IMR-90 (cell line): Measurements from ENCODE around the gene PJA1. TPM values are rescaled to one million over a fixed set of nuclear protein-coding genes. Genes with fewer than 3 reads are reported as not detected.

Experiments
- ATAC-seq: fragments of 200-7000 bp; cut with Tn5 transposase; 2 replicates; pipeline ENCODE4 v1.9.1; 2020; ENCODE audit warnings: low read depth, mild to moderate bottlenecking, moderate library complexity
- Bru-seq: library from RNA; stranded (reverse); fragments of 400-500 nt; gene quantifications from one replicate; lab custom pipeline; 2021; lab: Mats Ljungman, UMichigan
- BruChase-seq, 2 experiments: library from RNA; stranded (reverse); fragments of 400-500 nt; gene quantifications; one replicate each; lab custom pipeline; 2021; lab: Mats Ljungman, UMichigan
- BruUV-seq: library from RNA; stranded (reverse); fragments of 400-500 nt; replicated peaks from 2 replicates; lab custom pipeline; 2021; lab: Mats Ljungman, UMichigan
- CTCF ChIA-PET: fragments of 300-600 bp; formaldehyde crosslinking; extraction: SDS; loops from one replicate; lab custom pipeline; 2021; ENCODE audit warnings: antibody characterized with exemption; lab: Yijun Ruan, JAX
- POLR2A ChIA-PET: fragments of 300-600 bp; sonication (Branson Sonifier 250); formaldehyde crosslinking; loops from one replicate; lab custom pipeline; 2022; ENCODE audit warnings: antibody characterized with exemption; ENCODE audit not compliant: unreplicated experiment; lab: Charles Lee
- DNase-seq: peaks from one replicate; pipeline ENCODE4 v3.0.0; 2013
- H2AFZ ChIP-seq: replicated peaks from 2 replicates; pipeline ENCODE3; 2013; ENCODE audit warnings: low read length, mild to moderate bottlenecking; ENCODE audit not compliant: poor library complexity
- H2AK5ac ChIP-seq: 2 replicates; pipeline ENCODE4 v1.6.1; 2013; ENCODE audit warnings: low read depth, low read length, inconsistent platforms
- H2AK9ac ChIP-seq: replicated peaks from 2 replicates; pipeline ENCODE3; 2013; ENCODE audit warnings: mild to moderate bottlenecking, low read depth, low read length, moderate library complexity; ENCODE audit not compliant: poor library complexity
- H2BK120ac ChIP-seq: 2 replicates; pipeline ENCODE4 v1.6.1; 2013; ENCODE audit warnings: low read depth, low read length, inconsistent platforms
- H2BK15ac ChIP-seq: 3 replicates; pipeline ENCODE4 v1.6.1; 2013; ENCODE audit warnings: low read depth, low read length, inconsistent platforms
- H2BK20ac ChIP-seq: 2 replicates; pipeline ENCODE4 v1.6.1; 2013; ENCODE audit warnings: low read depth, mild to moderate bottlenecking, inconsistent platforms, low read length, moderate library complexity
- H2BK5ac ChIP-seq: 2 replicates; pipeline ENCODE4 v1.6.1; 2013; ENCODE audit warnings: mild to moderate bottlenecking, low read depth, low read length, inconsistent platforms; ENCODE audit not compliant: poor library complexity, severe bottlenecking
- H3K14ac ChIP-seq: replicated peaks from 2 replicates; pipeline ENCODE4 v1.6.1; 2013; ENCODE audit warnings: low read depth, low read length, inconsistent platforms
- H3K18ac ChIP-seq: 2 replicates; pipeline ENCODE4 v1.6.1; 2013; ENCODE audit warnings: low read depth, low read length, control low read depth
- H3K23ac ChIP-seq: 2 replicates; pipeline ENCODE4 v1.6.1; 2013; ENCODE audit warnings: low read depth, low read length, inconsistent platforms
- H3K27ac ChIP-seq: 2 replicates; pipeline ENCODE4 v1.5.1; 2013; ENCODE audit warnings: mild to moderate bottlenecking, control low read depth, low read length; ENCODE audit not compliant: insufficient read depth
- H3K27me3 ChIP-seq: 2 replicates; pipeline ENCODE4 v1.6.1; 2013; ENCODE audit warnings: low read length; ENCODE audit not compliant: control insufficient read depth, insufficient read depth
- H3K36me3 ChIP-seq: 2 replicates; pipeline ENCODE4 v1.6.1; 2013; ENCODE audit warnings: low read length, mixed read lengths; ENCODE audit not compliant: control insufficient read depth, insufficient read depth
- H3K4ac ChIP-seq: 2 replicates; pipeline ENCODE4 v1.6.1; 2013; ENCODE audit warnings: low read depth, low read length, inconsistent platforms
- H3K4me1 ChIP-seq: 2 replicates; pipeline ENCODE4 v1.6.1; 2013; ENCODE audit warnings: low read length, mixed read lengths; ENCODE audit not compliant: control insufficient read depth, insufficient read depth
- H3K4me2 ChIP-seq: 2 replicates; pipeline ENCODE4 v1.6.1; 2013; ENCODE audit warnings: low read depth, mild to moderate bottlenecking, control low read depth, low read length, moderate library complexity
- H3K4me3 ChIP-seq: 2 replicates; pipeline ENCODE4 v1.5.1; 2013; ENCODE audit warnings: low read depth, mild to moderate bottlenecking, control low read depth, low read length, moderate library complexity; ENCODE audit not compliant: insufficient read depth
- H3K56ac ChIP-seq: 2 replicates; pipeline ENCODE4 v1.6.1; 2013; ENCODE audit warnings: low read length, inconsistent platforms; ENCODE audit not compliant: insufficient read depth; ENCODE audit errors: extremely low read depth
- H3K79me1 ChIP-seq, 2 experiments: 2 replicates each; pipeline ENCODE4 v1.6.1; 2013; ENCODE audit warnings: low read length in 2 of 2, inconsistent platforms in 1 of 2, low read depth in 1 of 2
- H3K9ac ChIP-seq: 2 replicates; pipeline ENCODE4 v1.6.1; 2013; ENCODE audit warnings: low read depth, low read length, control low read depth
- H3K9me1 ChIP-seq: 2 replicates; pipeline ENCODE4 v1.6.1; 2013; ENCODE audit warnings: low read length, inconsistent platforms; ENCODE audit not compliant: insufficient read depth
- H3K9me3 ChIP-seq: 2 replicates; pipeline ENCODE4 v1.6.1; 2013; ENCODE audit warnings: low read length; ENCODE audit not compliant: control insufficient read depth, insufficient read depth
- H4K20me1 ChIP-seq: 2 replicates; pipeline ENCODE4 v1.6.1; 2013; ENCODE audit warnings: low read length, inconsistent platforms; ENCODE audit not compliant: insufficient read depth
- H4K5ac ChIP-seq: 2 replicates; pipeline ENCODE4 v1.6.1; 2013; ENCODE audit warnings: mild to moderate bottlenecking, low read depth, low read length, control low read depth
- H4K8ac ChIP-seq, 2 experiments: 2 replicates each; pipeline ENCODE4 v1.6.1; 2013; ENCODE audit warnings: low read depth in 2 of 2, low read length in 2 of 2, control low read depth in 1 of 2, inconsistent platforms in 1 of 2
- H4K91ac ChIP-seq: 2 replicates; pipeline ENCODE4 v1.6.1; 2013; ENCODE audit warnings: low read depth, low read length, inconsistent platforms; ENCODE audit not compliant: insufficient read depth
- BHLHE40 ChIP-seq: fragments of 150-350 bp; IDR thresholded peaks from 2 replicates; pipeline ENCODE4 v1.6.1; 2016; ENCODE audit warnings: mild to moderate bottlenecking, low read depth, low read length
- CEBPB ChIP-seq: IDR thresholded peaks from 2 replicates; pipeline ENCODE4 v1.6.1; 2012; ENCODE audit warnings: low read depth, low read length, improper control_type of control experiment
- NFE2L2 ChIP-seq: fragments of 150-350 bp; IDR thresholded peaks from 2 replicates; pipeline ENCODE4 v1.6.1; 2016; ENCODE audit warnings: low read depth, mild to moderate bottlenecking, low read length
- POLR2A ChIP-seq: IDR thresholded peaks from 2 replicates; pipeline ENCODE4 v1.6.1; 2012; ENCODE audit warnings: mild to moderate bottlenecking, low read depth, low read length
- USF2 ChIP-seq: fragments of 150-350 bp; IDR thresholded peaks from 2 replicates; pipeline ENCODE4 v1.6.1; 2017; ENCODE audit warnings: mild to moderate bottlenecking, antibody characterized with exemption, low read length, low read depth
- WGBS, 2 experiments: methylation state at CpG; one replicate each; pipeline versions ENCODE4 v1.1.5 to v1.1.7; 2013; ENCODE audit warnings: missing lambda C conversion rate in 2 of 2; ENCODE audit not compliant: insufficient read length in 1 of 2; ENCODE audit errors: extremely low coverage in 2 of 2; 5-methylcytosine and 5-hydroxymethylcytosine counted together
- dilution Hi-C: fragments of 300-500 bp; cut with HindIII; formaldehyde crosslinking; loops from one replicate; pipeline ENCODE4 v1.14.3; 2018; ENCODE audit warnings: low sequenced_read_pairs; ENCODE audit not compliant: unreplicated experiment
- in situ Hi-C: fragments of 300-500 bp; cut with MboI; formaldehyde crosslinking; loops from 3 replicates; pipeline ENCODE4 v1.14.3; 2019; ENCODE audit warnings: low sequenced_read_pairs, inconsistent platforms, mixed read lengths
- intact Hi-C: fragments of 100-400 bp; cut with micrococcal nuclease; formaldehyde crosslinking; loops from 2 replicates; pipeline ENCODE4 v1.10.0; 2022
- long read RNA-seq: library from polyadenylated mRNA; unstranded; transcript quantifications from one replicate; pipeline ENCODE4 v2.0.0, GENCODE V29; 2021; ENCODE audit not compliant: unreplicated experiment
- polyA plus RNA-seq, 3 experiments: library from polyadenylated mRNA; depleted of rRNA; stranded (reverse); fragments of >200 nt; gene quantifications; 2 replicates each; pipeline ENCODE4 v1.2.3, GENCODE V29; 2012; ENCODE audit warnings: low replicate concordance in 1 of 3
- total RNA-seq: library from RNA; depleted of rRNA; stranded (reverse); fragments of >200 nt; gene quantifications from 2 replicates; pipeline ENCODE4 v1.2.3, GENCODE V29; 2012; rRNA removed

Gene PJA1
- total RNA-seq (24.4 and 26.7 TPM in 2 replicates), polyA plus RNA-seq (2012; rRNA removed) (13.6 and 15.1 TPM in 2 replicates), Bru-seq, nascent RNA (percentile 62 among the genes with signal in this experiment), BruChase-seq, experiment 1, labeled RNA remaining after a 6-hour chase (percentile 71 among the genes with signal in this experiment), BruChase-seq, experiment 2, labeled RNA remaining after a 2-hour chase (percentile 73 among the genes with signal in this experiment)
- polyA plus RNA-seq (2012; cell fraction: cytosol; rRNA removed) = 10.4 and 10.6 TPM in 2 replicates
- 5.0 and 9.7 TPM in 2 replicates for polyA plus RNA-seq (2012; cell fraction: nucleus; rRNA removed; ENCODE audit: low replicate concordance)
- long read RNA-seq, transcript PJA1-202 (2 exons, 2,672 nt) = major isoform, 37 of 48 reads
- long read RNA-seq, transcript PJA1-206 (2 exons, 887 nt) = minor isoform, 6 of 48 reads
- long read RNA-seq, partial matches to known transcripts = 0 of 48 reads
- long read RNA-seq, other reads (novel, unspliced or antisense) = 1 of 48 reads

- H3K4ac ChIP-seq = peak within 1 kb of the TSS; percentile 35; the same call in 1 of the 2 replicates
- dilution Hi-C loops (no loop called here), in situ Hi-C loops (no loop called here), intact Hi-C loops (loop anchor here (1.0 kb wide), 1 partner anchor 337 kb away; no protein-coding TSS in a partner anchor)
- WGBS, 2 experiments = 41% methylated on average over 10 of the region's 48 CpGs; no CpG with 5 or more reads in 1 of the 2 experiments
- H3K79me1 ChIP-seq = peaks cover 0 to 8% of the 10 kb centered on the region in 2 experiments; a peak in 2 of 4 replicates
- no peak within 1 kb of the TSS for H4K91ac ChIP-seq
- TF ChIP-seq POLR2A = peak; percentile 49
- no peak for TF ChIP-seq USF2
- peak; percentile 38 for TF ChIP-seq CEBPB
- TF ChIP-seq NFE2L2 = no peak
- TF ChIP-seq BHLHE40 = no peak
- peaks cover 15% of the 10 kb centered on the region; the same call in 1 of the 2 replicates for H3K36me3 ChIP-seq
- H4K20me1 ChIP-seq = no peaks in the 10 kb centered on the region
- H2BK120ac ChIP-seq = no peak within 1 kb of the TSS
- DNase-seq (peak; percentile 57), ATAC-seq (peak; percentile 94)
- H3K9me3 ChIP-seq = peaks cover 3% of the 10 kb centered on the region
- peak within 1 kb of the TSS; percentile 33; the same call in 1 of the 2 replicates for H3K23ac ChIP-seq
- H2AK9ac ChIP-seq = peak within 1 kb of the TSS; percentile 70
- peak within 1 kb of the TSS; percentile 28 for H3K27ac ChIP-seq
- BruUV-seq = no TSS peak
- ChIA-PET POLR2A (no interaction called here), CTCF (no interaction called here)
- 0 out of 2 replicates have a peak, but pooled peaks cover 5% of the 10 kb centered on the region for H3K9me1 ChIP-seq
- H2AFZ ChIP-seq = peak within 1 kb of the TSS; percentile 92
- no peaks in the 10 kb centered on the region for H3K4me1 ChIP-seq
- no peak within 1 kb of the TSS; the same call in 1 of the 2 replicates for H2AK5ac ChIP-seq
- H2BK15ac ChIP-seq = no peak within 1 kb of the TSS
- H3K56ac ChIP-seq = 0 out of 2 replicates have a peak within 1 kb of the TSS, but pooled peaks have one; percentile 21
- peak within 1 kb of the TSS in 1 of 2 experiments; percentile 59; a peak in 2 of 4 replicates for H4K8ac ChIP-seq
- H3K27me3 ChIP-seq = peaks cover 8% of the 10 kb centered on the region
- peak within 1 kb of the TSS; percentile 84 for H3K4me3 ChIP-seq
- no peak within 1 kb of the TSS for H3K14ac ChIP-seq
- no peak within 1 kb of the TSS for H2BK5ac ChIP-seq
- peak within 1 kb of the TSS; percentile 69 for H3K4me2 ChIP-seq
- no peak within 1 kb of the TSS for H2BK20ac ChIP-seq
- H3K9ac ChIP-seq = peak within 1 kb of the TSS; percentile 78
- no peak within 1 kb of the TSS for H3K18ac ChIP-seq
- 0 out of 2 replicates have a peak within 1 kb of the TSS, but pooled peaks have one; percentile 4 for H4K5ac ChIP-seq
Measured at GRCh38 chrX:69165087-69165651, at the start of gene PJA1. Gene PJA1, minus strand, starts transcription at chrX:69165453. Its CDS starts 2,380 bp downstream, at chrX:69163073.
